Activated CD8-positive, alpha-beta memory T cell treated with anti-CD3 and anti-CD28 coated beads for 24 hours (primary cell): ENCODE measurements around the gene EVC.
"Not testable (repeated sequence)": the region's sequence is repeated elsewhere in the genome, so short reads cannot be mapped to it uniquely, and the experiment has no call there.

Experiments used
- DNase-seq: peaks from one replicate; pipeline ENCODE4 v3.0.0-alpha.2; 2020

Gene EVC

DNA sequence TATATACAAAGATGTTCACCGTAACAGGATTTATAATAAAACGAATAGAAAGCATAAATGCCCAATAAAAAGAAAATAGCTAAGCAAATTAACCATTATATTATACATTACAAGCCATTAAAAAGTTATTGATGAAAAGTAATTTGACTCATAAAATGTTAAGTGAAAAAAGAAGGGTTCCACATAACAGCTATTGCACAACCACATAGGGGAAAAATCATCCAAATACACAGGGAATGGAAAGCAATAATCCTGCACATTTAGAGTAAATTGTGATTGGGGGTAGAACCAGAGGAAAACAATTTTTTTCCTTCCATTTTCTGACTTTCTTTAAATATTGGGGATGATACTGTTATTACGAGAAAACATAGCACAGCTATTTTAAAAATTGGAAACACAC is 143.9 kb downstream of the EVC start:
- DNase-seq, result no peak

DNA sequence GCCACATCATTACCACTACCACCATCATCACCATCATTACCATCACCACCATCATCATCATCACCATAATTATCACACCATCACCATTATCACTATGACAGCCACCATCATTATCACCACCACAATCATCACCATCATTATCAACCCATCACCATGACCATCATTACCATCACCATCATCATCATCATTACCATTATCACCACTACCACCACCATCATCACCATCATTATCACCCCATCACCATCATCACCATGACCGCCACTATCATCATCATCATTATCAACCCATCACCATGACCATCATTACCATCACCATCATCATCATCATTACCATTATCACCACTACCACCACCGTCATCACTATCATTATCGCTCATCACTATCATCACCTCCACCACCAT is 145.4 kb downstream of the EVC start:
- DNase-seq, result not testable (repeated sequence)

DNA sequence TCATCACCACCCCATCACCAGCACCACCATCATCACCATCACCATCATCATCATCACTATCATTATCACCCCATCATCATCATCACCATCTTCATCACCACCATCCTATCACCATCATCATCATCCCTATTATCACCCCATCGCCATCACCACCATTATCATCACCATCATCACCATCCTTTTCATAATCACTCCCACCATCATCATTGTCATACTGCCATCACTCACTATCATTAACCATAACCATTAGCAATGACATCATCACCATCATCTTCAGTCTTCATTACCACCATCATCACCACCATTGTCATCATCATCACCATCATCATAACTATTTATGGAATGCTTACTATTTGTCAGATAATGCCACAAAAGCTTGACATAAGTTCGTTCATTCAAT is 146.2 kb downstream of the EVC start:
- no peak for DNase-seq

DNA sequence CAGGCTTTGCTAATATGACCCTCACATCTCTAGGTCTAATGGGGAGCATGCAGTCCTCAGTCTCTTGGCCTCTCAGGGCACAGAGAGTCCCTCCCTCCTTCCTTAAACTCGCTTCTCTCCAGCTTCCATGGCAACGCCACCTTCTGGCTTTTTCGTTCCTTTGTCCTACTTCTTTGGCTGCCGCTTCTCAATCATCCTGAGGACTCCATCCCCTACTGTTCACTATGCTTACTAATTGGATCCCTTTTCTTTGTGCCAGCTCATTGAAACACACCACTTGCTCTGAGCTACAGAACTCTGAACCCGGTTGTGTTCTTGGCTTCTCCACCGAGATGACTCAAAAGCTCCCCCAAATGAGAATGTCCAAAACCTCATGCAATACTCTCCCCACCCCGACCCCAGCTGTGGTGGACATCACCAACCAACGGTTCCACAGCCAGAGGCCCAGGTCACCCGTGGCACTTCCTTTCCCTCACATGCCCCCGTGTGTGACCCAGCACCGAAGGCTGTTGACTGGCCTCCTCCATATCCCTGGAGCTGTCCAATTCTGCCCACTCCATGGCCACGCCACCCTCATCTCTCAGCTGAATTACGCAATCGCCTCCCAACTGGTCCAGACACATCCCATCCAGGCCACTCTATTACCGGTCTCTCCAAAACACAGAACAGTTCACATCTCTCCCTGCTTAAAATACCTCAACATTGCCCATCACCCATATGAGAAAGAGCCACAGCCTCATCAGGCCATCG is 147.2 kb downstream of the EVC start:
- no peak for DNase-seq

DNA sequence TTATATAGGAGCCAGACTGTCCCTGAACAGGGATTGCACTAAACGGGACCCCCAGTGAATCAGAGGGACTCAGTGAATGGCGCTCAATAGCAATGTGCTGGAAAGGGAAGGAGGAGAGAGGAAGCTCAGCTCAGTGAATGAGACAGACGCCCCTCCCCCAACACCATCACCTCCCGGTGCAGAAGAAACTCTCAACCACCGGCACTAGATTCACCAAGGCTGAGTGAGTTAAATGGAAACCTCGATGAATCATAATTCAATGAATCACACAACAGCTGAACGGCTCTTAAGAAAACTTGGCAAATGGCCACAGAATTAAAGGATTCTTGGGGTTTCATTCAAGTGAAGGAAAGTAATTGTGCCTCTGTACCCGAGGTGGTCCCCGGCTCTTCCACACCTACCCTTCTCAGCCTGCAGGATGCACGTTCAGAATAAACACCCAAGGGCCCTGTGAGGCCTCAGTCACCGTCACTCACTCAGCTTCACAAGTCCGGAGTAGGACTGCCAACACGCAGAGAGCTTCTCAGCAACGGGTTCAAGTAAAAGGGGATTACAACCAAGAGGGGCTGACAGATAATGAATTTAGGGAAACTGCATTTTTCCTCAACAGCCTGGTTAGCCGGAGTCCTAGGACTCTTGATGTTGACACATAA is 152.6 kb downstream of the EVC start:
- no peak for DNase-seq
